HPDE6-E6E7 (cell line): ENCODE results near the gene STX1A.
A peak's percentile ranks its signal among the peaks of the same experiment; 100 is the strongest.

Experiments used
- DNase-seq: peaks from one replicate; pipeline ENCODE4 v3.0.0; 2011; ENCODE audit warnings: missing footprints; ENCODE audit errors: extremely low spot score

Gene STX1A

GRCh38 chr7:73718905-73719805 lies at the start of gene STX1A:
Gene STX1A (minus strand): TSS chr7:73719669. CDS start chr7:73719631, 38 bp downstream.
- peak; percentile 74 for DNase-seq

GRCh38 chr7:73768641-73769480 lies 49.4 kb upstream of the STX1A start:
- no peak for DNase-seq

- DNase-seq: no peak
These were observed 47.2 kb upstream of the STX1A start for GRCh38 chr7:73766556-73767229.

GRCh38 chr7:73762659-73762999 lies 43.2 kb upstream of the STX1A start:
- no peak for DNase-seq

- no peak for DNase-seq
These were observed 42.6 kb upstream of the STX1A start for GRCh38 chr7:73761854-73762658.

GRCh38 chr7:73758581-73759138 lies 39.2 kb upstream of the STX1A start:
- no peak for DNase-seq

GRCh38 chr7:73749931-73750776 lies 30.7 kb upstream of the STX1A start:
- no peak for DNase-seq

GRCh38 chr7:73746378-73746777 lies 26.9 kb upstream of the STX1A start:
- DNase-seq: no peak

- no peak for DNase-seq
These were observed 23.5 kb upstream of the STX1A start for GRCh38 chr7:73742753-73743641.

GRCh38 chr7:73742338-73742752 lies 22.9 kb upstream of the STX1A start:
- DNase-seq: no peak

GRCh38 chr7:73741600-73741999 lies 22.1 kb upstream of the STX1A start:
- DNase-seq: no peak

- DNase-seq: no peak
These were observed 21.3 kb upstream of the STX1A start for GRCh38 chr7:73740771-73741170.

GRCh38 chr7:73740212-73740611 lies 20.7 kb upstream of the STX1A start:
- no peak for DNase-seq

- no peak for DNase-seq
These were observed 19.9 kb upstream of the STX1A start for GRCh38 chr7:73739387-73739767.

- peak; percentile 92 for DNase-seq
These were observed 19.3 kb upstream of the STX1A start, which contains the start of gene ABHD11 for GRCh38 chr7:73738612-73739386. Gene ABHD11 (minus strand): TSS chr7:73738802. CDS start chr7:73738770, 32 bp downstream.

GRCh38 chr7:73738220-73738611 lies 18.7 kb upstream of the STX1A start:
- DNase-seq: no peak

- DNase-seq: no peak
These were observed 18.2 kb upstream of the STX1A start for GRCh38 chr7:73737491-73738219.
